Gastroesophageal sphincter (tissue), 4 donors: ENCODE data around the gene CCNA1. TPM values are rescaled to one million over a fixed set of nuclear protein-coding genes. Genes with fewer than 3 reads are reported as not detected.

ENCODE experiments used
- ATAC-seq: fragments of 150-250 bp; one replicate; pipeline ENCODE4 v1.9.1; 2016; ENCODE audit warnings: mild to moderate bottlenecking, moderate library complexity
- H3K27ac ChIP-seq, 4 donors: fragments of 200-600 bp; sonication (generic) in 3 of 4; 1 replicate in 3 of 4; 2 replicates in 1 of 4; pipeline ENCODE4 v1.5.1; 2016 to 2019
- H3K27me3 ChIP-seq: fragments of 200-600 bp; sonication (generic); one replicate; pipeline ENCODE4 v1.5.1; 2019
- H3K36me3 ChIP-seq, 2 donors: fragments of 200-600 bp; sonication (generic); one replicate each; pipeline ENCODE4 v1.5.1; 2019; ENCODE audit warnings: control low read depth in 1 of 2
- H3K4me1 ChIP-seq, 3 donors: fragments of 200-600 bp; sonication (generic); 1 replicate in 2 of 3; 2 replicates in 1 of 3; pipeline ENCODE4 v1.5.1; 2016 to 2019; ENCODE audit warnings: control low read depth in 2 of 3
- H3K4me3 ChIP-seq, 2 donors: fragments of 200-600 bp; sonication (generic); one replicate each; pipeline ENCODE4 v1.5.1; 2019; ENCODE audit warnings: mild to moderate bottlenecking in 1 of 2, moderate library complexity in 1 of 2
- H3K9me3 ChIP-seq, 3 donors: fragments of 200-600 bp; sonication (generic); one replicate each; pipeline ENCODE4 v1.5.1; 2017 to 2019; ENCODE audit warnings: control low read depth in 2 of 3
- EP300 ChIP-seq: sonication (generic); formaldehyde crosslinking; IDR thresholded peaks from one replicate; pipeline ENCODE4 v1.6.1; 2017; ENCODE audit warnings: antibody characterized with exemption, mild to moderate bottlenecking
- POLR2A ChIP-seq, 2 donors: fragments of 450-650 bp; IDR thresholded peaks; one replicate each; pipeline ENCODE4 v1.6.1; 2017; ENCODE audit warnings: antibody characterized with exemption in 2 of 2, mild to moderate bottlenecking in 2 of 2, moderate library complexity in 1 of 2
- POLR2AphosphoS5 ChIP-seq: sonication (generic); formaldehyde crosslinking; IDR thresholded peaks from one replicate; pipeline ENCODE4 v1.6.1; 2017; ENCODE audit warnings: antibody characterized with exemption
- WGBS, 2 donors: methylation state at CpG; one replicate each; pipeline ENCODE4 v1.1.5; 2018; ENCODE audit warnings: low coverage in 1 of 2; 5-methylcytosine and 5-hydroxymethylcytosine counted together
- total RNA-seq, 4 donors: library from RNA; depleted of rRNA; stranded (reverse); fragments of >200 nt; gene quantifications; one replicate each; pipeline ENCODE4 v1.1.0, GENCODE V29; 2016
- TF ChIP-seq, protein P1 (sequence below), 4 experiments: fragments of 200-600 bp in 2 of 4; fragments of 450-650 bp in 2 of 4; sonication (generic) in 1 of 4; IDR thresholded peaks; one replicate each; pipeline ENCODE4 v1.5.1; 2017 to 2019; ENCODE audit warnings: antibody characterized with exemption in 4 of 4, mild to moderate bottlenecking in 2 of 4, moderate library complexity in 2 of 4

Gene CCNA1
- total RNA-seq, 4 donors from 2014 or later: 0.49 to 2.2 TPM; not detected in 2

DNA sequence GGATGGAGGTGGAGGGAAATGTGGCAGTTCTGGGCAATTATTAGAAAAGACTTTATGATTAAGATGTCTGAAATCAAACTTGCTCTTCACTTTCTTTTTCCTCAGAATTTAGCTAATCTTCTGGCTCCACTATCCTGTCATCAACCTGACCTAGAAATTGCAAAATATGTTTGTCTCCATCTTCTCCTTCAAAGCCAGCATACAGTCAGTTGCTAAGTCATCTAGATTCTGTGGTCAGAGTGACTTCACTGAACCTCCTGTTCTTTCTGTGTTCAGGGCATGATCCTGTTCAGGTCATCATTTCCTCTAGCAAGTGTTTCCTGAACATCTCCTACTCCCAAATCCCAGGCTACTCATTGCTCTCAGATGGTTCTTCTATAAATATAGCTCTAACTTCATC lies 10.8 kb upstream of the CCNA1 start:
- H3K36me3 ChIP-seq: no peaks in the 10 kb centered on the region
- peaks cover 29% of the 10 kb centered on the region for H3K27me3 ChIP-seq
- H3K4me3 ChIP-seq: no peak overlapping the region
- no peaks in the 10 kb centered on the region for H3K4me1 ChIP-seq
- H3K27ac ChIP-seq: no peak overlapping the region
- H3K9me3 ChIP-seq: peaks cover 0 to 14% (median 0%) of the 10 kb centered on the region in 3 donors
- TF ChIP-seq POLR2AphosphoS5: no peak
- no peak for TF ChIP-seq POLR2A (IDR thresholded peaks at IDR 0.05)
- TF ChIP-seq, protein P1, sequence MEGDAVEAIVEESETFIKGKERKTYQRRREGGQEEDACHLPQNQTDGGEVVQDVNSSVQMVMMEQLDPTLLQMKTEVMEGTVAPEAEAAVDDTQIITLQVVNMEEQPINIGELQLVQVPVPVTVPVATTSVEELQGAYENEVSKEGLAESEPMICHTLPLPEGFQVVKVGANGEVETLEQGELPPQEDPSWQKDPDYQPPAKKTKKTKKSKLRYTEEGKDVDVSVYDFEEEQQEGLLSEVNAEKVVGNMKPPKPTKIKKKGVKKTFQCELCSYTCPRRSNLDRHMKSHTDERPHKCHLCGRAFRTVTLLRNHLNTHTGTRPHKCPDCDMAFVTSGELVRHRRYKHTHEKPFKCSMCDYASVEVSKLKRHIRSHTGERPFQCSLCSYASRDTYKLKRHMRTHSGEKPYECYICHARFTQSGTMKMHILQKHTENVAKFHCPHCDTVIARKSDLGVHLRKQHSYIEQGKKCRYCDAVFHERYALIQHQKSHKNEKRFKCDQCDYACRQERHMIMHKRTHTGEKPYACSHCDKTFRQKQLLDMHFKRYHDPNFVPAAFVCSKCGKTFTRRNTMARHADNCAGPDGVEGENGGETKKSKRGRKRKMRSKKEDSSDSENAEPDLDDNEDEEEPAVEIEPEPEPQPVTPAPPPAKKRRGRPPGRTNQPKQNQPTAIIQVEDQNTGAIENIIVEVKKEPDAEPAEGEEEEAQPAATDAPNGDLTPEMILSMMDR (IDR thresholded peaks at IDR 0.05): no peak
- TF ChIP-seq EP300: no peak
- ATAC-seq: no peak

DNA sequence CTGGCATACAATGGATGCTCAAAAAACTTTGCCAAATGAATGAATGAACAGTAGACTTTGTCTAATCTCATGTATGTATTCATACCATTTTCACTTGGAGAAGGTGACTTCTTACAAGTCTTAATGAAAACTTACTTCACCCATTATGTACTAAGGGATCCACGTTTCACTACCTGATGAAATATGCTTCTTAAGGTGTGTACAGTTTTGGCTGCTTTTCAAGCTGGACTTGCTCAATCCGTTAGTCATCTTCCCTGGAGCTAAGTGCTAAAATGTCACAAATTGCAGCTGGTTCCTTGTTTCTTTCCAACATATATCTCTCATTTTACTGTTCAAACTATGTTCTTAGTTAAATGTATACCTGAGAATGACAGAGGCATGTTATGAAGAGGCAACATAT lies 4.2 kb upstream of the CCNA1 start:
- WGBS, 2 donors: 54 to 58% methylated on average over 2 of the region's 2 CpGs
- no peak overlapping the region for H3K4me3 ChIP-seq

DNA sequence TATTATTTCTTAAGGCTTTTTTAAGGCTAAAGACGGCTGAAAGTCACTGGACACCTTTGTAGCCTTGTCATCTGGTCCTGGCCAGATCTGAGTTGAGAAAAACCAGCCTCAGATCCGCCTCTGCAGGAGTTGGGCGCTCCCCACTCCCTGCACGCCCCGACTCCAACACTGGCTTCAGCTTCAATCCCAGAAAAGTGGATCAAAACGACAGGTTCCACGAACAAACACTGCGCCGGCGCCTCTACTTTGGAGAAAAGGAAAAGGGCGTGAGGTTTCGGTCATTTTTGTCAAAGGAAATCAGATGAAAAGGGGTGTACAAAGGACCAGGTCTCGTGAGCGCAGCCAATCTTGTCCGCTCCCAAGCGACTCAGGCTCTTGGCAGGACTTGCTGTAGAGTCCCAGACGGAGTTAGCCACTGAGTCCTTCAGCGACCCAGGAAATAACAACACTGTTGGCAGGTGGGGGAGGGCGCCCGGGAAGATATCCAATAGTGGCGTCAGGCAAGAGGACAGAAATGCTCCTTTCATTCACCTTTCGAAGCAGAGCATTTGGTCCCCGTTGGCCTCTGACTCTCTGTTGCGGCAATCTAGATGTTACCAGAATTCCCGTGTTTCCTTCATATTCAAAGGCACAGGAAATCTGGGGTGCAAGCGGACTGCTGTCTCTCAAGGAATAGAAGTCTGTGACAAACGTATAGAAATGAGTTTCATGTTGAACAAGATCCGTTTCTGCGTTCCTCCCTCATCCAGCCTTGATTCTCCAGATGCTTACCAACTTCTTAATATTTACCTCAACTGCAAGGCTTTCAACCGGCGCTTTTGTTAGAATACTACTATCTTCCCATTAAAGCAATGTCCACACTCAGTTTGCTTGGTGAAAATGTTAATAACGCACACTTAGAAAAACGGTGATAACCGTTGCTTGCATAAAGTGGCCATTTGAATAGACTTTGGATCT lies 1.8 kb upstream of the CCNA1 start:
- no peak for TF ChIP-seq POLR2AphosphoS5
- TF ChIP-seq, protein P1 (IDR thresholded peaks at IDR 0.05): no peak
- no peak for TF ChIP-seq POLR2A (IDR thresholded peaks at IDR 0.05)
- no peak for TF ChIP-seq EP300
- H3K4me3 ChIP-seq: no peak overlapping the region
- peaks cover 65% of the 10 kb centered on the region for H3K27me3 ChIP-seq
- WGBS, 2 donors: 7 to 10% methylated on average over 19 to 26 of the region's 34 CpGs
- H3K36me3 ChIP-seq: no peaks in the 10 kb centered on the region
- H3K27ac ChIP-seq: no peak overlapping the region
- peaks cover 0 to 31% (median 16%) of the 10 kb centered on the region in 3 donors for H3K4me1 ChIP-seq
- peaks cover 0 to 15% (median 0%) of the 10 kb centered on the region in 3 donors for H3K9me3 ChIP-seq
- ATAC-seq: no peak

More for the DNA sequence above, 4.2 kb upstream of the CCNA1 start:
- Histone ChIP-seq H3K4me1 (peaks cover 0 to 31% (median 16%) of the 10 kb centered on the region in 3 donors), H3K27me3 (peaks cover 67% of the 10 kb centered on the region), H3K27ac (no peak overlapping the region), H3K36me3 (no peaks in the 10 kb centered on the region), H3K9me3 (peaks cover 0 to 19% (median 0%) of the 10 kb centered on the region in 3 donors)
- ATAC-seq: no peak
- TF ChIP-seq EP300 (no peak), POLR2AphosphoS5 (no peak), POLR2A (IDR thresholded peaks at IDR 0.05) (no peak)
- TF ChIP-seq, protein P1 (IDR thresholded peaks at IDR 0.05): no peak

- peak; percentile 34 for ATAC-seq
- TF ChIP-seq, protein P1 (IDR thresholded peaks at IDR 0.05): no peak
- TF ChIP-seq EP300 (no peak), POLR2A (IDR thresholded peaks at IDR 0.05) (no peak), POLR2AphosphoS5 (no peak)
- H3K27me3 ChIP-seq: peaks cover 62% of the 10 kb centered on the region
Observed at GRCh38 chr13:36431204-36432105, 840 bp upstream of the CCNA1 start.

More at GRCh38 chr13:36431204-36432105, 840 bp upstream of the CCNA1 start:
- Histone ChIP-seq H3K4me1 (peaks cover 0 to 31% (median 16%) of the 10 kb centered on the region in 3 donors), H3K4me3 (peak overlapping the region; percentile 16 to 57), H3K9me3 (peaks cover 0 to 5% (median 0%) of the 10 kb centered on the region in 3 donors), H3K27ac (no peak overlapping the region), H3K36me3 (no peaks in the 10 kb centered on the region)
- 1 to 10% methylated on average over 3 to 12 of the region's 85 CpGs for WGBS, 2 donors
